Progenitor cell of endocrine pancreas (in vitro differentiated cells): ENCODE results near the gene GRHL1. TPM values are rescaled to one million over a fixed set of nuclear protein-coding genes. Genes with fewer than 3 reads are reported as not detected.

Experiments used
- DNase-seq: peaks from one replicate; pipeline ENCODE4 v3.0.0; 2021; ENCODE audit warnings: low spot score; ENCODE audit not compliant: unreplicated experiment
- H3K27ac Mint-ChIP-seq: 2 replicates; pipeline ENCODE4 v1.8.0; 2021; ENCODE audit warnings: mild to moderate bottlenecking, moderate library complexity, mixed read lengths
- H3K27me3 Mint-ChIP-seq: 2 replicates; pipeline ENCODE4 v1.8.0; 2021; ENCODE audit warnings: mixed read lengths
- H3K36me3 Mint-ChIP-seq: 2 replicates; pipeline ENCODE4 v1.8.0; 2022; ENCODE audit warnings: mixed read lengths; ENCODE audit not compliant: insufficient read depth
- H3K4me1 Mint-ChIP-seq: 2 replicates; pipeline ENCODE4 v1.8.0; 2021; ENCODE audit warnings: low read depth, mixed read lengths
- H3K4me3 Mint-ChIP-seq: 2 replicates; pipeline ENCODE4 v1.8.0; 2021; ENCODE audit warnings: low read depth, mild to moderate bottlenecking, moderate library complexity, mixed read lengths
- H3K9me3 Mint-ChIP-seq: 2 replicates; pipeline ENCODE4 v1.8.0; 2021; ENCODE audit warnings: low read depth, mixed read lengths
- CTCF ChIP-seq: fragments of 200-600 bp; sonication (generic); IDR thresholded peaks from one replicate; pipeline ENCODE4 v1.5.0; 2021; ENCODE audit warnings: antibody characterized with exemption, mild to moderate bottlenecking; ENCODE audit not compliant: unreplicated experiment
- total RNA-seq: library from RNA; stranded (reverse); gene quantifications from 2 replicates; pipeline ENCODE4 v1.2.1, GENCODE V29; 2021

Gene GRHL1
- total RNA-seq, 1 donor from 2014 or later: 13.4 TPM

- Mint-ChIP-seq H3K4me1 (no peaks in the 10 kb centered on the region), H3K27me3 (no peaks in the 10 kb centered on the region), H3K9me3 (no peaks in the 10 kb centered on the region), H3K36me3 (peaks cover 30% of the 10 kb centered on the region), H3K4me3 (no peak overlapping the region), H3K27ac (no peak overlapping the region)
- no peak for DNase-seq
- no peak for TF ChIP-seq CTCF
These were observed 43.0 kb downstream of the GRHL1 start for GRCh38 chr2:9994462-9994861.

GRCh38 chr2:9995059-9995458, 43.6 kb downstream of the GRHL1 start:
- Mint-ChIP-seq H3K27ac (no peak overlapping the region), H3K4me1 (no peaks in the 10 kb centered on the region)

GRCh38 chr2:9996321-9996720, 44.8 kb downstream of the GRHL1 start:
- no peak for TF ChIP-seq CTCF
- Mint-ChIP-seq H3K4me3 (no peak overlapping the region), H3K27me3 (no peaks in the 10 kb centered on the region), H3K36me3 (peaks cover 31% of the 10 kb centered on the region), H3K27ac (no peak overlapping the region), H3K4me1 (no peaks in the 10 kb centered on the region), H3K9me3 (no peaks in the 10 kb centered on the region)
- no peak for DNase-seq

More at GRCh38 chr2:9995059-9995458, 43.6 kb downstream of the GRHL1 start:
- DNase-seq: no peak
- no peak for TF ChIP-seq CTCF
- no peak overlapping the region for H3K4me3 Mint-ChIP-seq
- peaks cover 30% of the 10 kb centered on the region for H3K36me3 Mint-ChIP-seq
- no peaks in the 10 kb centered on the region for H3K9me3 Mint-ChIP-seq
- no peaks in the 10 kb centered on the region for H3K27me3 Mint-ChIP-seq

GRCh38 chr2:9997936-9998335, 46.4 kb downstream of the GRHL1 start:
- no peaks in the 10 kb centered on the region for H3K27me3 Mint-ChIP-seq
- no peaks in the 10 kb centered on the region for H3K9me3 Mint-ChIP-seq
- no peak for DNase-seq
- no peak for TF ChIP-seq CTCF
- H3K36me3 Mint-ChIP-seq: peaks cover 29% of the 10 kb centered on the region
- H3K4me3 Mint-ChIP-seq: no peak overlapping the region
- H3K27ac Mint-ChIP-seq: no peak overlapping the region
- H3K4me1 Mint-ChIP-seq: no peaks in the 10 kb centered on the region

GRCh38 chr2:9998916-9999654, 47.6 kb downstream of the GRHL1 start:
- Mint-ChIP-seq H3K9me3 (no peaks in the 10 kb centered on the region), H3K36me3 (peaks cover 27% of the 10 kb centered on the region), H3K27ac (no peak overlapping the region), H3K27me3 (no peaks in the 10 kb centered on the region), H3K4me3 (no peak overlapping the region), H3K4me1 (no peaks in the 10 kb centered on the region)
- TF ChIP-seq CTCF: no peak
- DNase-seq: no peak
